DOHH2 (cell line): ENCODE measurements around the gene LEF1.

ENCODE experiments used
- H3F3A ChIP-seq: fragments of 200-600 bp; sonication (generic), shearing (Covaris generic); 2 replicates; pipeline ENCODE4 v1.6.0; 2016; ENCODE audit warnings: antibody characterized with exemption, mild to moderate bottlenecking; ENCODE audit not compliant: control insufficient read depth, insufficient read depth
- H3K27ac ChIP-seq: fragments of 200-600 bp; sonication (generic); 2 replicates; pipeline ENCODE4 v1.5.1; 2014; ENCODE audit warnings: low read depth, mild to moderate bottlenecking, low read length, moderate library complexity
- H3K27me3 ChIP-seq: fragments of 200-600 bp; sonication (generic); 2 replicates; pipeline ENCODE4 v1.6.1; 2014; ENCODE audit warnings: mild to moderate bottlenecking, low read length, mixed read lengths; ENCODE audit not compliant: control insufficient read depth
- H3K36me3 ChIP-seq: fragments of 200-600 bp; sonication (generic); 2 replicates; pipeline ENCODE4 v1.6.1; 2014; ENCODE audit warnings: mild to moderate bottlenecking, low read length, moderate library complexity, mixed read lengths; ENCODE audit not compliant: control insufficient read depth
- H3K4me1 ChIP-seq: fragments of 200-600 bp; sonication (generic); 2 replicates; pipeline ENCODE4 v1.6.1; 2014; ENCODE audit warnings: mild to moderate bottlenecking, low read length, mixed read lengths; ENCODE audit not compliant: control insufficient read depth
- H3K4me2 ChIP-seq: fragments of 200-600 bp; sonication (generic); 2 replicates; pipeline ENCODE4 v1.6.0; 2014; ENCODE audit warnings: mild to moderate bottlenecking, low read length, moderate library complexity
- H3K4me3 ChIP-seq: fragments of 200-600 bp; sonication (generic); 2 replicates; pipeline ENCODE4 v1.5.1; 2014; ENCODE audit warnings: mild to moderate bottlenecking, low read length, mixed read lengths
- H3K79me2 ChIP-seq: fragments of 200-600 bp; sonication (generic); 2 replicates; pipeline ENCODE4 v1.6.1; 2014; ENCODE audit warnings: mild to moderate bottlenecking, low read length, mixed read lengths; ENCODE audit not compliant: control insufficient read depth
- H3K9me2 ChIP-seq: fragments of 200-600 bp; sonication (generic); replicated peaks from 2 replicates; pipeline ENCODE4 v1.6.1; 2014; ENCODE audit warnings: mild to moderate bottlenecking, low read length, mixed read lengths; ENCODE audit not compliant: control insufficient read depth
- H3K9me3 ChIP-seq: fragments of 200-600 bp; sonication (generic); 2 replicates; pipeline ENCODE4 v1.6.1; 2014; ENCODE audit warnings: antibody characterized with exemption, low read length, mixed read lengths; ENCODE audit not compliant: control insufficient read depth, insufficient read depth
- H4K20me1 ChIP-seq: fragments of 200-600 bp; sonication (generic); 2 replicates; pipeline ENCODE4 v1.6.0; 2014; ENCODE audit warnings: low read depth, mild to moderate bottlenecking, antibody characterized with exemption, low read length, moderate library complexity; ENCODE audit not compliant: control insufficient read depth, insufficient read depth
- EZH2phosphoT487 ChIP-seq: fragments of 200-600 bp; sonication (generic); IDR thresholded peaks from 2 replicates; pipeline ENCODE4 v1.6.1; 2017; ENCODE audit warnings: borderline replicate concordance, mild to moderate bottlenecking, antibody characterized with exemption, low read length, moderate library complexity, mixed read lengths
- TF ChIP-seq, protein P1 (sequence below): fragments of 200-600 bp; sonication (generic); IDR thresholded peaks from one replicate; pipeline ENCODE4 v1.5.1; 2014; ENCODE audit warnings: antibody characterized with exemption, mild to moderate bottlenecking, low read depth, low read length; ENCODE audit not compliant: poor library complexity, severe bottlenecking

Gene LEF1

DNA sequence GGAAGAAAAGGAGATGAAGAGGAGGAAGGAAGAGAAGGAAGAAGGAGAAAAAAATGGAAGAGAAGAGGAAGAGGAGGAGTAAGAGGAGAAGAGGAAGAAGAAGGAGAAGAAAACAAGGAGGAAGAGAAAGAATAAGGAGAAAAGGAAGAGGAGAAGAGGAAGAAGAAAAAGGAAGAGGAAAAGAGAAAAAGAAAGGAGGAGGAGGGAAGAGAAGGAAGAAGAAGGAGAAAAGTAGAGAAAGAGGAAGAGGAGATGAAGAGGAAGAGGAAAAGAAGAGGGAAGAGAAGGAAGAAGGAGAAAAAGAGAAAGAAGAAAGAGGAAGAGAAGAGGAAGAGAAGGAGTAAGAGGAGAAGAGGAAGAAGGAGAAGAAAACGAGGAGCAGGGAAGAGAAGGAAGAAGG lies 11.8 kb upstream of the LEF1 start:
- H3F3A ChIP-seq = no peaks in the 10 kb centered on the region
- H3K79me2 ChIP-seq = no peaks in the 10 kb centered on the region
- TF ChIP-seq, protein P1, sequence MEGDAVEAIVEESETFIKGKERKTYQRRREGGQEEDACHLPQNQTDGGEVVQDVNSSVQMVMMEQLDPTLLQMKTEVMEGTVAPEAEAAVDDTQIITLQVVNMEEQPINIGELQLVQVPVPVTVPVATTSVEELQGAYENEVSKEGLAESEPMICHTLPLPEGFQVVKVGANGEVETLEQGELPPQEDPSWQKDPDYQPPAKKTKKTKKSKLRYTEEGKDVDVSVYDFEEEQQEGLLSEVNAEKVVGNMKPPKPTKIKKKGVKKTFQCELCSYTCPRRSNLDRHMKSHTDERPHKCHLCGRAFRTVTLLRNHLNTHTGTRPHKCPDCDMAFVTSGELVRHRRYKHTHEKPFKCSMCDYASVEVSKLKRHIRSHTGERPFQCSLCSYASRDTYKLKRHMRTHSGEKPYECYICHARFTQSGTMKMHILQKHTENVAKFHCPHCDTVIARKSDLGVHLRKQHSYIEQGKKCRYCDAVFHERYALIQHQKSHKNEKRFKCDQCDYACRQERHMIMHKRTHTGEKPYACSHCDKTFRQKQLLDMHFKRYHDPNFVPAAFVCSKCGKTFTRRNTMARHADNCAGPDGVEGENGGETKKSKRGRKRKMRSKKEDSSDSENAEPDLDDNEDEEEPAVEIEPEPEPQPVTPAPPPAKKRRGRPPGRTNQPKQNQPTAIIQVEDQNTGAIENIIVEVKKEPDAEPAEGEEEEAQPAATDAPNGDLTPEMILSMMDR = no peak
- no peak for TF ChIP-seq EZH2phosphoT487
- H3K9me3 ChIP-seq = no peaks in the 10 kb centered on the region
- H3K4me1 ChIP-seq = no peaks in the 10 kb centered on the region
- H4K20me1 ChIP-seq = no peaks in the 10 kb centered on the region
- H3K36me3 ChIP-seq = no peaks in the 10 kb centered on the region
- H3K4me3 ChIP-seq = no peak overlapping the region
- H3K4me2 ChIP-seq = no peak overlapping the region
- H3K27ac ChIP-seq = no peak overlapping the region
- H3K27me3 ChIP-seq = no peaks in the 10 kb centered on the region; the same call in 1 of the 2 replicates
- H3K9me2 ChIP-seq = no peaks in the 10 kb centered on the region

DNA sequence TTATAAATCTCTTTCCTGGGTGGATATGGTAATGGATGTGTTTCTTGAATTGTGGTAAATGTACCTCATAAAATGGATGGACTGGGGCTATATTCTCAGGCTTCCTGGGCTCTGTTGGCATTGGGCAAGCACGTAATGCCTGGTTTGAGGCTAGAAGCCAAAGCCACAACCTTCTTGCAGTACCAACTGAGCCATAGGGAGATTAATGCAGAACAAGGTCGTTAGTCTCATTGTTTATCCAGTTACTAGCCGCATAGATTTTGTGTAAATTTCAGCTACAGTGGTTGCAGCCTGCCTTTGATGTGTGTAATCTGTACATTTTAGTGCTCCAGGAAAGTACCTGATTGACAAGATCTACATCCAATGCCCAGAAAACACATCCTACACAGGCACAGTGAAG lies 7.2 kb upstream of the LEF1 start:
- no peaks in the 10 kb centered on the region for H4K20me1 ChIP-seq
- no peaks in the 10 kb centered on the region for H3K9me2 ChIP-seq
- peaks cover 2% of the 10 kb centered on the region; the same call in 1 of the 2 replicates for H3F3A ChIP-seq
- peaks cover 17% of the 10 kb centered on the region for H3K27me3 ChIP-seq
- no peak overlapping the region for H3K27ac ChIP-seq
- no peaks in the 10 kb centered on the region for H3K36me3 ChIP-seq
- TF ChIP-seq, protein P1 = no peak
- TF ChIP-seq EZH2phosphoT487 = no peak
- H3K79me2 ChIP-seq = no peaks in the 10 kb centered on the region
- peaks cover 18% of the 10 kb centered on the region for H3K4me1 ChIP-seq
- no peak overlapping the region for H3K4me3 ChIP-seq
- no peak overlapping the region for H3K4me2 ChIP-seq
- H3K9me3 ChIP-seq = no peaks in the 10 kb centered on the region

DNA sequence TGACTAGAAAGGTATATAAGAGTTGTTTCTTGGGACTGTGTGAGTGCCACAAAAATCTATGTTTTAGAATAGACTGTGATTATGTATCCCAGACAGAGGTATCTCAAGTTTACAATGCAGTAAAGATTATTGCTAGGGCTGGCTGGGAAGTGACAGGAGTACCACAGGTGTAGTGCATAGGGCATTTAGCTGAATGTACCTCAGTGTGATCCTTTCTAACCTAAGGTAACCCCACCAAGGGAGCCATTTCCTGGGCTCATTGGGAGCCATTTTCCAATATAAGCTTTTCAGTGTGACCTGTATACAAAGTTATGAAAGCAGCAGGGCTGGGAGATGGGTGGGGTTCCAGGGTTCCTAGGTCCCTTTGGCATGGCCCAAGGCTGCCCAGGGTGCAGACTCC lies 6.1 kb upstream of the LEF1 start:
- peaks cover 28% of the 10 kb centered on the region for H3K27me3 ChIP-seq

More for the DNA sequence above, 6.1 kb upstream of the LEF1 start:
- H3K36me3 ChIP-seq = no peaks in the 10 kb centered on the region
- H3K4me3 ChIP-seq = no peak overlapping the region
- H4K20me1 ChIP-seq = no peaks in the 10 kb centered on the region
- H3K4me2 ChIP-seq = no peak overlapping the region
- peaks cover 18% of the 10 kb centered on the region for H3K4me1 ChIP-seq
- no peaks in the 10 kb centered on the region for H3K9me2 ChIP-seq
- peaks cover 12% of the 10 kb centered on the region; the same call in 1 of the 2 replicates for H3F3A ChIP-seq
- no peak for TF ChIP-seq EZH2phosphoT487
- TF ChIP-seq, protein P1 = no peak
- H3K9me3 ChIP-seq = no peaks in the 10 kb centered on the region
- no peak overlapping the region for H3K27ac ChIP-seq
- no peaks in the 10 kb centered on the region for H3K79me2 ChIP-seq
